A549 (cell line): Measurements from ENCODE around the gene UCMA.

Source experiments
- BHLHE40 ChIP-seq: IDR thresholded peaks from 2 replicates; pipeline ENCODE4 v1.6.1; 2012; ENCODE audit warnings: low read depth, low read length, inconsistent platforms
- EHMT2 ChIP-seq: fragments of 200-600 bp; sonication (generic); IDR thresholded peaks from 2 replicates; pipeline ENCODE4 v1.6.1; 2016; ENCODE audit warnings: antibody characterized with exemption, low read depth, mild to moderate bottlenecking, moderate library complexity
- EP300 ChIP-seq, 2 experiments: fragments of >200 bp; sonication (Bioruptor Twin); formaldehyde crosslinking; IDR thresholded peaks; 2 replicates in 1 of 2; 3 replicates in 1 of 2; pipeline ENCODE4 v1.6.1; 2016 to 2017
- HOXA7 ChIP-seq: fragments of 250-450 bp; sonication (Bioruptor Pico); IDR thresholded peaks from 2 replicates; pipeline ENCODE4 v1.5.0; 2020; ENCODE audit warnings: mild to moderate bottlenecking, moderate library complexity
- MYC ChIP-seq: IDR thresholded peaks from 2 replicates; pipeline ENCODE4 v1.6.1; 2012; ENCODE audit warnings: mild to moderate bottlenecking, inconsistent platforms, low read length, improper control_type of control experiment, borderline replicate concordance
- POLR2A ChIP-seq: IDR thresholded peaks from 2 replicates; pipeline ENCODE4 v1.6.1; 2012; ENCODE audit warnings: mild to moderate bottlenecking, low read length
- RFX5 ChIP-seq: fragments of 450-650 bp; IDR thresholded peaks from 2 replicates; pipeline ENCODE4 v1.7.1; 2014; ENCODE audit warnings: antibody characterized with exemption, mild to moderate bottlenecking, moderate library complexity
- SREBF2 ChIP-seq: fragments of 450-650 bp; IDR thresholded peaks from 2 replicates; pipeline ENCODE4 v1.6.1; 2014; ENCODE audit warnings: mild to moderate bottlenecking, moderate library complexity
- TF ChIP-seq, protein P1 (sequence below): fragments of >200 bp; sonication (Bioruptor Twin); formaldehyde crosslinking; IDR thresholded peaks from 3 replicates; pipeline ENCODE4 v1.5.1; 2016

DNA sequence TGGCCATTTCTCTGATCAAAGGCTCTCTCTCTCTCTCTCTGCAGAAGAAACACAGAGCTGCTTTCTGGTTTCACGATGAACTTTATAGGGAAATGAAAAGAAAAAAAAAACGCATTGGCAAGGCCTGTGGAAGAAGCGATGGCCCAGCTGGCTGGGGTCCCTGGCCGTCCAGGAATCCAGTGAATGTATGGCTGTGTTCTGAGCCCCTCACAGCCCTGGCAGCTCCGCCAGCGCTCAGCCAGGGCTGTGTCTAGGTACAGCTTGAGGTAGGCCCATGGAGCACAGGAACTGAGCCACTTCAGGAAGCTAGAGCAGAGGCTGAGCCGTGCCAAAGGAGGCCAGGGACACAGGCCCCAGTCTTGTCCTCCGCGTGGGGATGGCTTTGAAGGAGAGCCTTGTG lies 13.1 kb upstream of the UCMA start:
- TF ChIP-seq RFX5 (no peak), BHLHE40 (no peak), EP300 (IDR thresholded peaks at IDR 0.05) (no peak), SREBF2 (no peak), EHMT2 (no peak), MYC (no peak), HOXA7 (no peak), POLR2A (no peak)
- TF ChIP-seq, protein P1, sequence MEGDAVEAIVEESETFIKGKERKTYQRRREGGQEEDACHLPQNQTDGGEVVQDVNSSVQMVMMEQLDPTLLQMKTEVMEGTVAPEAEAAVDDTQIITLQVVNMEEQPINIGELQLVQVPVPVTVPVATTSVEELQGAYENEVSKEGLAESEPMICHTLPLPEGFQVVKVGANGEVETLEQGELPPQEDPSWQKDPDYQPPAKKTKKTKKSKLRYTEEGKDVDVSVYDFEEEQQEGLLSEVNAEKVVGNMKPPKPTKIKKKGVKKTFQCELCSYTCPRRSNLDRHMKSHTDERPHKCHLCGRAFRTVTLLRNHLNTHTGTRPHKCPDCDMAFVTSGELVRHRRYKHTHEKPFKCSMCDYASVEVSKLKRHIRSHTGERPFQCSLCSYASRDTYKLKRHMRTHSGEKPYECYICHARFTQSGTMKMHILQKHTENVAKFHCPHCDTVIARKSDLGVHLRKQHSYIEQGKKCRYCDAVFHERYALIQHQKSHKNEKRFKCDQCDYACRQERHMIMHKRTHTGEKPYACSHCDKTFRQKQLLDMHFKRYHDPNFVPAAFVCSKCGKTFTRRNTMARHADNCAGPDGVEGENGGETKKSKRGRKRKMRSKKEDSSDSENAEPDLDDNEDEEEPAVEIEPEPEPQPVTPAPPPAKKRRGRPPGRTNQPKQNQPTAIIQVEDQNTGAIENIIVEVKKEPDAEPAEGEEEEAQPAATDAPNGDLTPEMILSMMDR, result no peak
